HG03196 (cell line): ENCODE data around the gene STIP1.
A peak's percentile ranks its signal among the peaks of the same experiment; 100 is the strongest.
"Not testable (repeated sequence)": the region's sequence is repeated elsewhere in the genome, so short reads cannot be mapped to it uniquely, and the experiment has no call there.

Experiments
- ATAC-seq: cut with Tn5 transposase; IDR thresholded peaks from one replicate; pipeline ENCODE4 v1.9.1; 2021; ENCODE audit not compliant: unreplicated experiment

STIP1 gene

DNA sequence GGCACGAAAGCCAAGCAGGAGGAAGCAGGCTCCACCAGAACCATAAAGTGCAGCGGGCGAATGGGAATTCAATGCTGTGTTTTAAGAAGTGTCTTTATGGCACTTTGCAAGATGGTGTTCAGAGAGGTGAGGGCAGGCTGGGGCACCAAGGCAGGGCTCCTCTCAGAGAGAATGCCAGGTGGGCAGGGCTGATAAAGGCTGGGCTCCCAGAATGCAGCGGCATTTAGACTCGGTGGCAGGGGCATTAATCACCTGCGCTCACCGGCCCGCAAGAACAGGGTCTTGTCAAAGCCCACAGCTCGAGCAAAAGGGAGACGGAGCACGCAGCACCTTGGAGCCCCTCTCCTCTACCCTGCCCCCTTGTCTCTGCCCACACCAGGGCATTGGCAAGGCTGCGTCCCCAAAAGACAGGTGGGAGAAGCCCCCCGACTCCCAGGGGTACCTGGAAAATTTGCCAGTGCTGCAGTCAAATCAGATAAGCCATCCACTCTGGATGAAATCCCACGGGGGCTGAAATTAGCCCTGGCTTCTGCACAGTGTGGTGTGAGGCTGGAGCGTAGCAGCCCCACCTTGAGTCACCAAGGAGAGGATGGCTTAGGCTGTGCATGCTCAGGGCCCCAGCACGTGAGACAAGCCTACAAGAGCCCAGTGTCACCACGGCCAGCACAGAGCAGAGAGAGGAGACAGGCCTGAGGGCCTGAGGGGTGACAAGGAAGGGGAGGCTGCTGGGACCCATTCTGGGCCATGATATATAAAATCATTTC, 28.2 kb upstream of the STIP1 start:
- no peak for ATAC-seq

GRCh38 chr11:64161037-64161436, 24.9 kb upstream of the STIP1 start:
- no peak for ATAC-seq

- not testable (repeated sequence) for ATAC-seq
Measured at GRCh38 chr11:64162769-64163168, 23.2 kb upstream of the STIP1 start.

- ATAC-seq: no peak
Measured at GRCh38 chr11:64163951-64164350, 22.0 kb upstream of the STIP1 start.

- no peak for ATAC-seq
Measured at GRCh38 chr11:64164392-64165312, 21.3 kb upstream of the STIP1 start.

GRCh38 chr11:64165481-64165841, 20.5 kb upstream of the STIP1 start:
- ATAC-seq: no peak

DNA sequence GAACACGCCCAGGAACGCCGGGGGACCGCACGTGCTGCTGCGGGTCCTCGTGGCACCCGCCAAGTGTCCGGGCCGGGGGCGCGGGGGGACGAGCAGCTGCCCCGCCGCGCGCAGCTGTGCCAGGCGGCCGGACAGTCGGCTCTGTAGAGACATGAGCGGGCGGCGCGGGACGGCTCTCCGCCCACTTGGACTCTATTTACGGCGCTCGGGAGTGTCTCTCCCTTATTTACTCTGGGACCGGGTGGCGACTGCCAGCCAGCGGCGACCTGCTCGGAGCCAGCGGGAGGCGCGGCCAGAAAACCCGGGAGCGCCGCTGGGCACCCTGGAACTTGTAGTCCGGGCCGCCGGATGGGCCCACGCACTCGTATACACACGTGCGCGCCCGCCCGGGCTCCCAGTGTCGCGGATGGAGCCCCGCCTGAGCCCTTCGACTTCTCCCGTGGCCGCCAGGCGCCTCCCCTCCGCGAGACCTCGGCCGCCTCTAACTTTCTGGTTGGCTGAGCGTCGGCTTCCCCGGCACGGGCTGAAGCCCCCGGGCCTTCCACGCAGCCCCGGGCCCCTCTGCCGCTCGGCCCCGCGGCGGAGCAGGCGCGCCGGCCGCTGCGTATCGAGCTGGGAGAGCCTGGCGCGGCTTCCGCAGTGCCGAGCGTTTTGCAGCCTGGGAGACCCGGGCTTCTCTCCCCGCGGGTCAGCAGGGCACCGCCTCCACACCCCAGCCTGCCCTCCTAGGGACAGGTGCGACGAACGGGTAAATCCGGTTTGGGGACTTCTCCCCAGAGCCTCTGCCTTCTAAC, 19.9 kb upstream of the STIP1 start, which contains the start of gene MACROD1:
Gene MACROD1 (minus strand): TSS at position 272 of the 794 bp plus-strand sequence. CDS start 119 bp downstream, at position 153.
- peak; percentile 72 for ATAC-seq

DNA sequence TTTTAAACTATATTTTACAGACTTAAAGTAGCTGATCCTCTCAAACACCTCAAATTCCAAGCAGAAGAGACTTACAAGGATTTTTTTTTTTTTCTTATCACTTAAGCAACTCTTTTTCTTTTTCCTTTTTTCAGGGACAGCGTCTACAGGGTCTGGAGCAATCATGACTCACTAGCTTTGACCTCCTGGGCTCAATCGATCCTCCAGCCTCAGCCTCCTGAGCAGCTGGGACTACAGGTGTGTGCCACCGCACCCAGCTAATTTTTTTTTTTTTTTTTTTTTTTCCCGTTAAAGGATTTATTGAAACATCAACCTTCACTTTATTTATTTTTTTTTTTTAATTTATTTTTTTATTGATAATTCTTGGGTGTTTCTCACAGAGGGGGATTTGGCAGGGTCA, 15.6 kb upstream of the STIP1 start:
- ATAC-seq: no peak

GRCh38 chr11:64173616-64174355, 12.2 kb upstream of the STIP1 start:
- no peak for ATAC-seq

DNA sequence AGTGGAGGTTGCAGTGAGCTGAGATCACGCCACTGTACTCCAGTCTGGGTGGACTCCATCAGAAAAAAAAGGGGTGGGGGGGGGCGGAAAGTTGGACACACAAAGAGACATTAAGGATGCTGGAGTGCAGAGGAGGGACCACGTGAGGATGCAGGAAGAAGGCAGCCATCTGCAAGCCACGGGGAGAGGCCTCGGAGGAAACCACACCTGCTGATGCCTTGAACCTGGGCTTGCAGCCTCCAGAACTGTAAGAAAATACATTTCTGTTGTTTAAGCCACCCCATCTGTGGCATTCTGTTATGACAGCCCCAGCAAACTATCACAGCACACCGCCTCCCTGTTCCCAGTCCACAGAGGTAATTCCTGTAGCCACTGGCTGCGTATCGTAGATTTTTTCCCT, 9.2 kb upstream of the STIP1 start:
- no peak for ATAC-seq

DNA sequence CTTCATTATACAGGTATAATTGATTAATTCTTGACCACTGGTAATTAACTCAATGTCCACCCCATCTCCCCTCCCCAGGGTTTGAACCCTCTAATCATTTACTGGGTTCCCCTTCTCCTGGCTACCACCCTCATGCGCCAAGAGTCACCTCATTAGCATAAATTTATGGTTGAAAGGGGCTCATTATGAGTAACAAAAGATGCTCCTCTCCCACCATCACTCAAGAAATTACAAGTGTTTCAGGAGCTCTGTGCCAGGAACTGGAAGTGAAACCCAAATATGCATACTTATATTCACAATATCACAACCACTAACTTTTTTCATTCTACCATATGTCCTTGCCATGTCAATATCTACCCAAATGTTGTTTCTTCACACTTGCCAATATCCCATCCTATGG, 7.8 kb upstream of the STIP1 start:
- no peak for ATAC-seq

GRCh38 chr11:64178951-64179639, 6.9 kb upstream of the STIP1 start:
- ATAC-seq: no peak

DNA sequence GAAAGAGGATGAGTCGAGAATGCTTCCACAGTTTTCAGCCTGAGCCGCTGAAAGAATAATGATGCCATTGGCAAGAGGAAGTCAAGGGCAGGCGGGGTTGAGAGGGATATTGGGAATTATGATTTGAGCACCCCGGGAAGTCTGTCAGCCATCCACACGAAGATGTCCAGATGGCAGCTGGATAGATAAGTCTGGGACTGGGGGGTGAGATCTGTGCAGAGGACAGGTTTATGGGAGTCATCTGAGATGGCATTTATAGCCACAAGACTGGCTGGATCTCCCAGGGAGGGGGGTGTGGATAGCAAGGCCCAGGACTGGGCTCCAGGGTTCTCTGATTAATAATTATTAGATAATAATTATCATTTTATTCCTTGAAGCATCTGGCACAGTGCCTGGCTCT, 5.1 kb upstream of the STIP1 start:
- no peak for ATAC-seq

DNA sequence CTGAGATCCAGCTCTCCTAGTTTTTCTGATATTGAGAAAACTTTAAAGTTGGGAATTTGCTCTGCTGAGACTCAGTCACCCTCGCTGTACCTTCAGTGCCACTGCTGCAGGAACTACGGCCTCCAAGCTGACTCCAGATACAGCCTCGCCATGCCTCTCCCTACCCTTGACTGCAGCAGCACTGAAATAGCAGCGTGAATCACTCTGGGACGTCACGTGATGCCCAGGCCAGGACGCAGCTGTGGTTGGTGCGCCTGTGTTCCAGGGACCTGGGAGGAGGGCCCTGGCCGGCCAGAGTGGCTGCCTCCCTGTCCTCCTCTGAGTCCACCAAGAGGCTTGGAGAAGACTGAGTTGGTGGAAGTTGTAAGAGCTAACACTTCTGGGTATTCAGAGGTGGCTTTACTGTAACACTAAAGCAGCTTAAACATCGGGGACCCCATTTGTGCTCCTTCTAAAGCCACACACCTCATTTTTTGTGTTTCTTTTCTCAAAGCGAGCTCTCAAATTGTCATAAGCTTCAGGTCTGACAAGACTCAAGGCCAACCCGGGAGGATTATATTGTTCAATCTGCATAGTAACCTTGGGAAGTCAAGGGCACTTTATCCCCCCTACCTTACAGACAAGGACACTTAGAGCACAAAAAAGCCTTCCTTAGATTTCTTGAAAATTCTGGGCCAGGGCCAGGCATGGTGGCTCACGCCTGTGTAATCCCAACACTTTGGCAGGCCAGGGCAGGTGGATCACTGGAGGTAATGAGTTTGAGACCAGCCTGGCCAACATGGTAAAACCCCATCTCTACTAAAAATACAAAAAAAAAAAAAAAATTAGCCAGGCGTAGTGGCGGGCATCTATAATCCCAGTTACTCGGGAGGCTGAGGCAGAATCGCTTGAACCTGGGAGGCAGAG, 4.2 kb upstream of the STIP1 start:
- no peak for ATAC-seq

DNA sequence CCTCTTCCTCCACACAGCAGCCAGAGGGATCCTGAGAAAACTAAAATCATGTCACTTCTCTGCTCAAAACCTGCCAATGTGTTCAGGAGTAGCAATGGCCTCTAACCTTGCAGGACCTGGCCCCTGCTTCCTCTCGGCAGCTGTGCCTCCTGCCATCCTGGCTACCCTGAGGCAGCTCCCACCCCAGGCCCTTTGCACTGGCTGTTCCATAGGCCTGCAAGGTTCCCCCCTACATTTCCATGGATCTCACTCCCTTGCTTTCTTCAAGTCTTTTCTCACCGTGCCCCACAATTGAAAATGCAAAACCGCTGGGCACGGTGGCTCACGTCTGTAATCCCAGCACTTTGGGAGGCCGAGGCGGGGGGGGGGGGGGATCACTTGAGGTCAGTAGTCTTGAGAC, 2.1 kb upstream of the STIP1 start:
- no peak for ATAC-seq

DNA sequence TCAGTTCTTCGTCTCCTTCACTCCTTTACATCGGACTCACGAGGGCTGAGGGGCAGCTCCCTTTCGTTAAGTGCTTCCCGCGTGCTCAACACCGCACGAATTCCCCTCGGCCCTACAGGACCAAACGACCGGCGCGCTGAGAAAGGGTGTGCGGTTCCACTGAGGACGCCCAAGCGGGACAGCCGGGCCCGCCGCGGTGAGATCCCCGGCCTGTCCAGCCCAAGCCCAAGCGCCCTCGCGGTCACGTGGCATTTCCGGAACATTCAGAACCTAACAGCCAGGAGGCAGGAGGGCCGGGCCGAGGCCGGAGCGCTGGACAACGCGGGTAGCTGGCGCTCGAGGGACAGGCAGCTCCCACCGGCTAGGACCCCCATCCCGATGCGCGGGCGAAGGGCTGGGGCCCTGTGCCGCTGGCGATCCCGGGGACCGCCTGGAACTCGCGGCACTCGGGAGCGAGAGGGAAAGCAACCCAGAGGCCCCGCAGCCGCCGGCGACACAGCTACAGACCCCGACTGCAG, 737 bp upstream of the STIP1 start:
- peak; percentile 23 for ATAC-seq

DNA sequence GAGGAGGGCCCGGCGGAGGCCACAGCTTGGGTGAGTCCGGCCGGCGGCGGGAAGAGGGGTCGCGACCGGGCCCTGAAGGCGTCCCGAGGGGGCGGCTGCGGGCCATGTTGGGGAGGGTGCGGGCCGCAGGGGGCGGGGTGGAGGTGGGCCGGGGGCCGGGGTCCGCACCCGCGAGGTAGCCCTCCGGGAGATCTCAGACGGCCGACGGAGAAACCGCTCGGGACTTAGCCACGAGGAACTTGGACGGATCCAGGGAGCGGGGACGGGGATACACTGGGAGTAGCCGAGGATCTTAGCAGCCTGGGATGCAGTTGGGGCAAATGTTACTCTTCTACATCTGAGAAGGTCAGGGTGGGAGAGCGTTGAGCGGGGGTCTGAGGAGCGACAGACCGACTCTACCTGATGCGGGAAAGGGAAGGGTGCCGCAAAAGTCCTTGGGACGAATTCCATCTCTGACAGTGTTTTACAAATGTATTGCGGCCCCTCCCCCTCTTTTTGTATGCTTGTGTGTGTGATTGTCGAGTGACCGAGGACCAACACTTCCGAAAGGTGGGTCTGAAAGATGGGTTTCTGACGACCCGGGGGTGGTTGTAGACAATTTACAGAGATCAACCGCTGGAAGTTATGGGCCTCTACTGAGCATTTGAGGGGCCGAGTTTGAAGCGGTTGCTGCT, 658 bp downstream of the STIP1 start:
- ATAC-seq: peak; percentile 2

- no peak for ATAC-seq
Measured at GRCh38 chr11:64192434-64192833, 6.5 kb downstream of the STIP1 start.
